ENCODE data around the gene ESR2.
"Not testable (repeated sequence)": the region's sequence is repeated elsewhere in the genome, so short reads cannot be mapped to it uniquely, and the experiment has no call there.

- not testable (repeated sequence) for TF ChIP-seq CTCF, POLR2A (IDR thresholded peaks at IDR 0.05)
Observed at GRCh38 chr14:64043296-64043695, 250.9 kb downstream of the ESR2 start.
